DOHH2 (cell line): ENCODE data around the gene RNF8.

Experiments used
- H3F3A ChIP-seq: fragments of 200-600 bp; sonication (generic), shearing (Covaris generic); 2 replicates; pipeline ENCODE4 v1.6.0; 2016; ENCODE audit warnings: antibody characterized with exemption, mild to moderate bottlenecking; ENCODE audit not compliant: control insufficient read depth, insufficient read depth
- H3K27ac ChIP-seq: fragments of 200-600 bp; sonication (generic); 2 replicates; pipeline ENCODE4 v1.5.1; 2014; ENCODE audit warnings: low read depth, mild to moderate bottlenecking, low read length, moderate library complexity
- H3K27me3 ChIP-seq: fragments of 200-600 bp; sonication (generic); 2 replicates; pipeline ENCODE4 v1.6.1; 2014; ENCODE audit warnings: mild to moderate bottlenecking, low read length, mixed read lengths; ENCODE audit not compliant: control insufficient read depth
- H3K36me3 ChIP-seq: fragments of 200-600 bp; sonication (generic); 2 replicates; pipeline ENCODE4 v1.6.1; 2014; ENCODE audit warnings: mild to moderate bottlenecking, low read length, moderate library complexity, mixed read lengths; ENCODE audit not compliant: control insufficient read depth
- H3K4me1 ChIP-seq: fragments of 200-600 bp; sonication (generic); 2 replicates; pipeline ENCODE4 v1.6.1; 2014; ENCODE audit warnings: mild to moderate bottlenecking, low read length, mixed read lengths; ENCODE audit not compliant: control insufficient read depth
- H3K4me2 ChIP-seq: fragments of 200-600 bp; sonication (generic); 2 replicates; pipeline ENCODE4 v1.6.0; 2014; ENCODE audit warnings: mild to moderate bottlenecking, low read length, moderate library complexity
- H3K4me3 ChIP-seq: fragments of 200-600 bp; sonication (generic); 2 replicates; pipeline ENCODE4 v1.5.1; 2014; ENCODE audit warnings: mild to moderate bottlenecking, low read length, mixed read lengths
- H3K79me2 ChIP-seq: fragments of 200-600 bp; sonication (generic); 2 replicates; pipeline ENCODE4 v1.6.1; 2014; ENCODE audit warnings: mild to moderate bottlenecking, low read length, mixed read lengths; ENCODE audit not compliant: control insufficient read depth
- H3K9me2 ChIP-seq: fragments of 200-600 bp; sonication (generic); replicated peaks from 2 replicates; pipeline ENCODE4 v1.6.1; 2014; ENCODE audit warnings: mild to moderate bottlenecking, low read length, mixed read lengths; ENCODE audit not compliant: control insufficient read depth
- H3K9me3 ChIP-seq: fragments of 200-600 bp; sonication (generic); 2 replicates; pipeline ENCODE4 v1.6.1; 2014; ENCODE audit warnings: antibody characterized with exemption, low read length, mixed read lengths; ENCODE audit not compliant: control insufficient read depth, insufficient read depth
- H4K20me1 ChIP-seq: fragments of 200-600 bp; sonication (generic); 2 replicates; pipeline ENCODE4 v1.6.0; 2014; ENCODE audit warnings: low read depth, mild to moderate bottlenecking, antibody characterized with exemption, low read length, moderate library complexity; ENCODE audit not compliant: control insufficient read depth, insufficient read depth
- EZH2phosphoT487 ChIP-seq: fragments of 200-600 bp; sonication (generic); IDR thresholded peaks from 2 replicates; pipeline ENCODE4 v1.6.1; 2017; ENCODE audit warnings: borderline replicate concordance, mild to moderate bottlenecking, antibody characterized with exemption, low read length, moderate library complexity, mixed read lengths
- TF ChIP-seq, protein P1 (sequence below): fragments of 200-600 bp; sonication (generic); IDR thresholded peaks from one replicate; pipeline ENCODE4 v1.5.1; 2014; ENCODE audit warnings: antibody characterized with exemption, mild to moderate bottlenecking, low read depth, low read length; ENCODE audit not compliant: poor library complexity, severe bottlenecking

Gene RNF8, protein sequence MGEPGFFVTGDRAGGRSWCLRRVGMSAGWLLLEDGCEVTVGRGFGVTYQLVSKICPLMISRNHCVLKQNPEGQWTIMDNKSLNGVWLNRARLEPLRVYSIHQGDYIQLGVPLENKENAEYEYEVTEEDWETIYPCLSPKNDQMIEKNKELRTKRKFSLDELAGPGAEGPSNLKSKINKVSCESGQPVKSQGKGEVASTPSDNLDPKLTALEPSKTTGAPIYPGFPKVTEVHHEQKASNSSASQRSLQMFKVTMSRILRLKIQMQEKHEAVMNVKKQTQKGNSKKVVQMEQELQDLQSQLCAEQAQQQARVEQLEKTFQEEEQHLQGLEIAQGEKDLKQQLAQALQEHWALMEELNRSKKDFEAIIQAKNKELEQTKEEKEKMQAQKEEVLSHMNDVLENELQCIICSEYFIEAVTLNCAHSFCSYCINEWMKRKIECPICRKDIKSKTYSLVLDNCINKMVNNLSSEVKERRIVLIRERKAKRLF

DNA sequence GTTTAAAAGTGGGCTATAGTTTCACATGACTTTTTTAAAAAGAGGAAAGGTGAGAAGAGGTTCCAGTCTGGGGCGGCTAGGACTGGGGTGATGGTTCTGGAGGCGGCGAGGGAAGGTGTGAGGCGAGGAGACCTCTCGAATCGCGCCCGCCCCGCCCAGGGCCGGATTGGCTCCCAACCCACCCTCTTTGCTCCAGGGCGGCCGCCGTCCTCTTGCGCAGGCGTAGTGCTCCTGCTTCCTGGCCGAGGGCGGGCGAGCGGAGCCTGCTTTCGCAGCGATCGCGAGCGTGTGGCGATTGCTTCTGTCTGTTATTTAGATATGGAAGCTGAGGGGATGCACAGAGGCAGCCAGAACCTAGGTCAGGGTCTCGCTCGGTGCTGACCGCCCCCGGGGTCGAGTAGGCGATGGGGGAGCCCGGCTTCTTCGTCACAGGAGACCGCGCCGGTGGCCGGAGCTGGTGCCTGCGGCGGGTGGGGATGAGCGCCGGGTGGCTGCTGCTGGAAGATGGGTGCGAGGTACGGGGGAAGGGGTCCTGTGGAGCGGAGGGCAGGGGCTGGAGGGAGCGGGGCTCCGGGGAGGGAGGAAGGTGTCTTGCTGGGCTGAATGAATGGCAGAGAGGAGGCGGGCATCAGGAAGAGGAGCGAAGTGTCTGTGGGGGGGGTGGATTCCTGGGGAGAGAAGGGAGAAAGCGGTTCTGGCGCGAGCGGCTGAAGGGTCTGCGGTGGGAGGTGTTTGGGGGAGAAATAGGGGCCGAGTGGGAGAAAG is at the start of gene RNF8:
RNF8 (plus strand) TSS at position 223 of the 765 bp plus-strand sequence; CDS start at position 405, 182 bp downstream.
- no peaks in the 10 kb centered on the region for H3F3A ChIP-seq
- peak within 1 kb of the TSS; percentile 37 for H3K27ac ChIP-seq
- H4K20me1 ChIP-seq: peaks cover 10% of the 10 kb centered on the region
- peaks cover 48% of the 10 kb centered on the region for H3K79me2 ChIP-seq
- peaks cover 28% of the 10 kb centered on the region for H3K4me1 ChIP-seq
- TF ChIP-seq, protein P1, sequence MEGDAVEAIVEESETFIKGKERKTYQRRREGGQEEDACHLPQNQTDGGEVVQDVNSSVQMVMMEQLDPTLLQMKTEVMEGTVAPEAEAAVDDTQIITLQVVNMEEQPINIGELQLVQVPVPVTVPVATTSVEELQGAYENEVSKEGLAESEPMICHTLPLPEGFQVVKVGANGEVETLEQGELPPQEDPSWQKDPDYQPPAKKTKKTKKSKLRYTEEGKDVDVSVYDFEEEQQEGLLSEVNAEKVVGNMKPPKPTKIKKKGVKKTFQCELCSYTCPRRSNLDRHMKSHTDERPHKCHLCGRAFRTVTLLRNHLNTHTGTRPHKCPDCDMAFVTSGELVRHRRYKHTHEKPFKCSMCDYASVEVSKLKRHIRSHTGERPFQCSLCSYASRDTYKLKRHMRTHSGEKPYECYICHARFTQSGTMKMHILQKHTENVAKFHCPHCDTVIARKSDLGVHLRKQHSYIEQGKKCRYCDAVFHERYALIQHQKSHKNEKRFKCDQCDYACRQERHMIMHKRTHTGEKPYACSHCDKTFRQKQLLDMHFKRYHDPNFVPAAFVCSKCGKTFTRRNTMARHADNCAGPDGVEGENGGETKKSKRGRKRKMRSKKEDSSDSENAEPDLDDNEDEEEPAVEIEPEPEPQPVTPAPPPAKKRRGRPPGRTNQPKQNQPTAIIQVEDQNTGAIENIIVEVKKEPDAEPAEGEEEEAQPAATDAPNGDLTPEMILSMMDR: no peak
- TF ChIP-seq EZH2phosphoT487: no peak
- H3K9me2 ChIP-seq: no peaks in the 10 kb centered on the region
- peaks cover 6% of the 10 kb centered on the region; the same call in 1 of the 2 replicates for H3K36me3 ChIP-seq
- peak within 1 kb of the TSS; percentile 61 for H3K4me2 ChIP-seq
- no peaks in the 10 kb centered on the region for H3K27me3 ChIP-seq
- no peaks in the 10 kb centered on the region for H3K9me3 ChIP-seq
- H3K4me3 ChIP-seq: peak within 1 kb of the TSS; percentile 97

DNA sequence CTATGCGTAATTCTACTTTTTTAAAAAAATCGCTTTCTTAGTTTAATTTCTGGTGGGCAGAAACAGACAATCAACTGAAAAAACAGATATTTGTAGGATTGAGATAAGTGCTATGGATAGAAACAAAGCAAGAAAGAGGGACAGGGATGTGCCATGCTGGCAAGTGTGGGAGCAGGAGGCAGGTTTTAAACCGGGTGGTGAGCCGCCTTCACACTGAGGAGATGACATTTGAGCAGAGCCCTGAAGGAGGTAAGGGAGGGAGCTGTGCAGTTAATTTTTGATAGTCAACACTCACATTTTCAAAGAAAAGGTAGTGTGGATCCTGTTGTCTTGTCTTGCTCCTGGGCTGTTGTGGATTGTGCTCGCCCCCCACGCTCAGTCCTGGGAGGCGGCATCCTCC is 49.0 kb upstream of the RNF8 start:
- Histone ChIP-seq H3K9me2 (no peaks in the 10 kb centered on the region), H3K79me2 (no peaks in the 10 kb centered on the region), H3K36me3 (peaks cover 14% of the 10 kb centered on the region), H3F3A (no peaks in the 10 kb centered on the region), H3K9me3 (no peaks in the 10 kb centered on the region), H3K27ac (no peak overlapping the region), H3K4me2 (no peak overlapping the region), H3K4me3 (no peak overlapping the region), H4K20me1 (no peaks in the 10 kb centered on the region), H3K27me3 (no peaks in the 10 kb centered on the region), H3K4me1 (no peaks in the 10 kb centered on the region)
- TF ChIP-seq, protein P1: no peak
- TF ChIP-seq EZH2phosphoT487: no peak

DNA sequence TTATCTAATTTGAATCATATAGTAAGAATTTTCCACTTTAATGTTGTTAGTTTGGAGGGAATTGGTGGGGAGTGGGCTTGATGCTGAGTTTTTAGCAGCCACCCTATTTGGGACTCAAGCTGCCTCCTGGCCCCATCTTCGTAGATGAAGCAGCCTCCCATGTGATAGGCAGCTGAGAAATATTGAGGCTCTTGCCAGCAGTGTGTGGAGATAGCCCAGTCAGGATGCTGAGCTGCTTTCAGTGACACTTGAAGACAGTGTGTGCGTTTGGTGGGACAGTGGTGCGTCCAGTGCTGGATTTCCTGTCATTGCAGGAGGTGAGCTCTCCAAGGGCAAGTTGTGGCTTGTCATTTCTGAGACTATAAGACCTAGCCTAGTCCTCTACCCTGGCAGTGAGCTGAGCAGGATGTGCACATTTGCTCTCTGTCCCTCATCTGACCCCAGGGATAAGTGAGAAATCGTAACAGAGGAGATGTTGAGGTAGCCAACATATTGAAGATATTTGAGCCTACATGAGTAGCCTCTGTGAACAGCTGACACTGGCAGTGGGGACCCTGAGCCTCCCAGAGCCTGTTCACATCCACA is 47.9 kb upstream of the RNF8 start:
- Histone ChIP-seq H3K4me2 (no peak overlapping the region), H3F3A (no peaks in the 10 kb centered on the region), H3K9me2 (no peaks in the 10 kb centered on the region), H3K79me2 (no peaks in the 10 kb centered on the region), H3K4me1 (no peaks in the 10 kb centered on the region), H3K9me3 (no peaks in the 10 kb centered on the region), H3K27me3 (no peaks in the 10 kb centered on the region), H4K20me1 (no peaks in the 10 kb centered on the region), H3K27ac (no peak overlapping the region), H3K36me3 (peaks cover 14% of the 10 kb centered on the region), H3K4me3 (no peak overlapping the region)
- TF ChIP-seq, protein P1: no peak
- no peak for TF ChIP-seq EZH2phosphoT487
